Mucosa of stomach (tissue), 1 donor: ENCODE results near the gene RILPL1.
A peak's percentile ranks its signal among the peaks of the same experiment; 100 is the strongest.
"Not testable (repeated sequence)": the region's sequence is repeated elsewhere in the genome, so short reads cannot be mapped to it uniquely, and the experiment has no call there.

Experiments used
- H3K27me3 ChIP-seq: one replicate; pipeline ENCODE4 v1.7.0; 2013; ENCODE audit warnings: mild to moderate bottlenecking, low read length; ENCODE audit not compliant: control insufficient read depth, insufficient read depth
- H3K36me3 ChIP-seq: one replicate; pipeline ENCODE4 v1.7.0; 2013; ENCODE audit warnings: low read length; ENCODE audit not compliant: control insufficient read depth, insufficient read depth
- H3K4me1 ChIP-seq: one replicate; pipeline ENCODE4 v1.7.0; 2013; ENCODE audit warnings: mild to moderate bottlenecking, low read length; ENCODE audit not compliant: control insufficient read depth, insufficient read depth
- H3K4me3 ChIP-seq: one replicate; pipeline ENCODE4 v1.7.0; 2013; ENCODE audit warnings: low read length
- H3K9ac ChIP-seq: one replicate; pipeline ENCODE4 v1.7.0; 2013; ENCODE audit warnings: mild to moderate bottlenecking, low read length, moderate library complexity
- H3K9me3 ChIP-seq: one replicate; pipeline ENCODE4 v1.7.0; 2013; ENCODE audit warnings: mild to moderate bottlenecking, low read length, moderate library complexity; ENCODE audit not compliant: control insufficient read depth
- donor health status: Pancreatic carcinoma.

Gene RILPL1

GRCh38 chr12:123445388-123446332, 87.9 kb downstream of the RILPL1 start:
- Histone ChIP-seq H3K27me3 (no peaks in the 10 kb centered on the region), H3K4me3 (no peak overlapping the region), H3K36me3 (no peaks in the 10 kb centered on the region), H3K9ac (peak overlapping the region; percentile 3), H3K9me3 (no peaks in the 10 kb centered on the region), H3K4me1 (peaks cover 20% of the 10 kb centered on the region)

DNA sequence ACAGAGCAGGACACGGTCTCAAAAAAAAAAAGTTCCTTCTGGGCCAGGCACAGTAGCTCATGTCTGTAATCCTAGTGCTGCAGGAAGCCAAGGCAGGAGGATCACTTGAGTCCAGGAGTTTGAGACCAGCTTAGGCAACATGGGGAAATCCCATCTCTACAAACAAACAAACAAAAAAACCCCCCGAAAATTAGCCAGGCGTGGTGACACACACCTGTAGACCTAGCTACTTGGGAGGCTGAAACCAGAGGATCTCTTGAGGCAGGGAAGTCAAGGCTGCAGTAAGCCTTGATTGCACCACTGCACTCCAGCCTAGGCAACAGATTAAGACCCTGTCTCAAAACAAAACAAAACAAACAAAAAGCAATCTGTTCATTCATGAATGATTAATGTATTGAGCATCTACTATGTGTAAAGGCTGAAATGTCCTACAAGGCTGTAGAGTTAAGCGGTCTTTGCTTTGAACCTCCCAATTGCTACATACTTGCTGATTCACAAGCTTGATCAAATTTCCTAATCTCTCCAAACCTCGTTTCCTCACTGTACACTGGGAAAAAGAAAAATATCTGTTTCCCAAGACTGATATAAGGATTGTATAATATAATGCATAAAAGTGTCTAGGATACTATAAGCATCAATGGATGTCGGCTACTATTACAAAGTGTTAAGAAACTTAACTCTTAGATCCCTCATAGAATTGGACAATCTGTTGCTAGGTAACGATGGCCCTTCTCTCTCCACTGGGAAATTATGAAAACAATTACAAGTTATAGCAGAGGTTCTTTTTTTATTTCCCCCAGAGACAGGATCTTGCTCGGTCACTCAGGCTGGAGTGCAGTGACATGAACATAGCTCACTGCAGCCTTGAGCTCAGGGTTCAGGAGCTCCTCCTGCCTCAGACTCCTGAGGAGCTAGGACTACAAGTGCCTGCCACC, 89.2 kb downstream of the RILPL1 start:
- Histone ChIP-seq H3K9me3 (no peaks in the 10 kb centered on the region), H3K4me1 (peaks cover 20% of the 10 kb centered on the region), H3K36me3 (no peaks in the 10 kb centered on the region), H3K27me3 (no peaks in the 10 kb centered on the region), H3K9ac (no peak overlapping the region), H3K4me3 (no peak overlapping the region)

- H3K4me1 ChIP-seq = peaks cover 19% of the 10 kb centered on the region
- H3K4me3 ChIP-seq = no peak overlapping the region
- no peak overlapping the region for H3K9ac ChIP-seq
- H3K36me3 ChIP-seq = no peaks in the 10 kb centered on the region
- H3K9me3 ChIP-seq = no peaks in the 10 kb centered on the region
- H3K27me3 ChIP-seq = no peaks in the 10 kb centered on the region
These were observed 90.7 kb downstream of the RILPL1 start for GRCh38 chr12:123442774-123443173.

- Histone ChIP-seq H3K9ac (no peak overlapping the region), H3K36me3 (no peaks in the 10 kb centered on the region), H3K4me1 (peaks cover 22% of the 10 kb centered on the region), H3K27me3 (no peaks in the 10 kb centered on the region), H3K4me3 (no peak overlapping the region), H3K9me3 (no peaks in the 10 kb centered on the region)
These were observed 91.9 kb downstream of the RILPL1 start for GRCh38 chr12:123441523-123442164.

GRCh38 chr12:123436017-123436964, 97.2 kb downstream of the RILPL1 start, which contains the start of gene RILPL2:
Gene RILPL2 (minus strand): TSS chr12:123436684. CDS start chr12:123436420, 264 bp downstream.
- H3K9ac ChIP-seq = peak within 1 kb of the TSS; percentile 84
- peaks cover 12% of the 10 kb centered on the region for H3K4me1 ChIP-seq
- peak within 1 kb of the TSS; percentile 72 for H3K4me3 ChIP-seq
- H3K9me3 ChIP-seq = no peaks in the 10 kb centered on the region
- no peaks in the 10 kb centered on the region for H3K36me3 ChIP-seq
- H3K27me3 ChIP-seq = no peaks in the 10 kb centered on the region

- Histone ChIP-seq H3K4me1 (peaks cover 12% of the 10 kb centered on the region), H3K36me3 (no peaks in the 10 kb centered on the region), H3K9ac (peak overlapping the region; percentile 84), H3K9me3 (no peaks in the 10 kb centered on the region), H3K4me3 (peak overlapping the region; percentile 72), H3K27me3 (no peaks in the 10 kb centered on the region)
These were observed 97.9 kb downstream of the RILPL1 start for GRCh38 chr12:123435636-123436016.

- H3K9me3 ChIP-seq = no peaks in the 10 kb centered on the region
- no peaks in the 10 kb centered on the region for H3K27me3 ChIP-seq
- H3K4me1 ChIP-seq = peaks cover 12% of the 10 kb centered on the region
- no peak overlapping the region for H3K9ac ChIP-seq
- H3K36me3 ChIP-seq = no peaks in the 10 kb centered on the region
- H3K4me3 ChIP-seq = no peak overlapping the region
These were observed 99.9 kb downstream of the RILPL1 start for GRCh38 chr12:123433615-123434014.

- not testable (repeated sequence) for H3K27me3 ChIP-seq, H3K4me3 ChIP-seq, H3K36me3 ChIP-seq, H3K9ac ChIP-seq, H3K9me3 ChIP-seq
- H3K4me1 ChIP-seq = peaks cover 11% of the 10 kb centered on the region
These were observed 101.3 kb downstream of the RILPL1 start for GRCh38 chr12:123431951-123432817.

DNA sequence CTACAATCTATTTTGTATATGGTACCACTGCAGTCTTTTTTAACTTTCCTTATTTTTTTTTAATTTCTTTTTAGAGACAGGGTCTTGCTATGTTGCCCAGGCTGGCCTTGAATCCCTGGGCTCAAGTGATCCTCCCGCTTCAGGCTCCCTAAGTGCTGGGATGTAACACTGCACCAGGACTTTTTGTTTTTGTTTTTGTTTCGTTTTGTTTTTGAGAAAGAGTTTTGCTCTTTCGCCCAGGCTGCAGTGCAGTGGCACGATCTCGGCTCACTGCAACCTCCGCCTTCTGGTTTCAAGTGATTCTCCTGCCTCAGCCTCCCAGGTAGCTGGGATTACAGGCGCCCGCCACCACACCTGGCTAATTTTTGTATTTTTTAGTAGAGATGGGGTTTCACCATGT, 104.4 kb downstream of the RILPL1 start:
- H3K27me3 ChIP-seq, H3K4me3 ChIP-seq, H3K9me3 ChIP-seq, H3K36me3 ChIP-seq, H3K4me1 ChIP-seq, H3K9ac ChIP-seq: not testable (repeated sequence)

- H3K9ac ChIP-seq = no peak overlapping the region
- H3K4me3 ChIP-seq = no peak overlapping the region
- H3K4me1 ChIP-seq = no peaks in the 10 kb centered on the region
- no peaks in the 10 kb centered on the region for H3K9me3 ChIP-seq
- H3K27me3 ChIP-seq = no peaks in the 10 kb centered on the region
- no peaks in the 10 kb centered on the region for H3K36me3 ChIP-seq
These were observed 104.9 kb downstream of the RILPL1 start for GRCh38 chr12:123428591-123428990.
